Mesendoderm (in vitro differentiated cells): ENCODE data around the gene PHF19.

Experiments
- DNase-seq: peaks from one replicate; pipeline ENCODE4 v3.0.0; 2013
- H2AK5ac ChIP-seq: 2 replicates; pipeline ENCODE4 v1.6.1; 2013; ENCODE audit warnings: low read length, inconsistent platforms
- H2BK120ac ChIP-seq: 2 replicates; pipeline ENCODE4 v1.6.1; 2013; ENCODE audit warnings: low read depth, mild to moderate bottlenecking, low read length, moderate library complexity, mixed read lengths
- H2BK15ac ChIP-seq: replicated peaks from 2 replicates; pipeline ENCODE4 v1.6.1; 2013; ENCODE audit warnings: low read depth, mild to moderate bottlenecking, moderate library complexity
- H2BK5ac ChIP-seq: 2 replicates; pipeline ENCODE4 v1.6.1; 2013; ENCODE audit warnings: low read length, inconsistent platforms
- H3K18ac ChIP-seq: 2 replicates; pipeline ENCODE4 v1.6.1; 2013; ENCODE audit warnings: mild to moderate bottlenecking, low read length, mixed read lengths
- H3K23ac ChIP-seq: one replicate; pipeline ENCODE4 v1.6.1; 2013; ENCODE audit warnings: low read length
- H3K27ac ChIP-seq: 2 replicates; pipeline ENCODE4 v1.5.1; 2013; ENCODE audit warnings: low read depth, mild to moderate bottlenecking, inconsistent platforms, low read length, moderate library complexity
- H3K27me3 ChIP-seq: 2 replicates; pipeline ENCODE4 v1.6.1; 2013; ENCODE audit warnings: low read length, control low read depth, mild to moderate bottlenecking, inconsistent platforms; ENCODE audit not compliant: insufficient read depth, poor library complexity
- H3K36me3 ChIP-seq: 2 replicates; pipeline ENCODE4 v1.6.1; 2013; ENCODE audit warnings: low read length, inconsistent platforms; ENCODE audit not compliant: control insufficient read depth, insufficient read depth
- H3K4ac ChIP-seq: one replicate; pipeline ENCODE4 v1.6.1; 2013; ENCODE audit warnings: low read depth, mild to moderate bottlenecking, low read length, moderate library complexity
- H3K4me1 ChIP-seq: 2 replicates; pipeline ENCODE4 v1.6.1; 2013; ENCODE audit warnings: low read depth, low read length, inconsistent platforms; ENCODE audit not compliant: control insufficient read depth
- H3K4me2 ChIP-seq: 2 replicates; pipeline ENCODE4 v1.6.1; 2013; ENCODE audit warnings: low read length
- H3K4me3 ChIP-seq: 2 replicates; pipeline ENCODE4 v1.5.1; 2013; ENCODE audit warnings: mild to moderate bottlenecking, low read length
- H3K56ac ChIP-seq: one replicate; pipeline ENCODE4 v1.6.1; 2013; ENCODE audit warnings: low read length
- H3K79me1 ChIP-seq: 2 replicates; pipeline ENCODE4 v1.6.1; 2013; ENCODE audit warnings: low read length, inconsistent platforms
- H3K79me2 ChIP-seq: 2 replicates; pipeline ENCODE4 v1.6.1; 2013; ENCODE audit warnings: mild to moderate bottlenecking, low read length; ENCODE audit not compliant: control insufficient read depth, insufficient read depth
- H3K9ac ChIP-seq: 2 replicates; pipeline ENCODE4 v1.6.1; 2013; ENCODE audit warnings: low read length, inconsistent platforms
- H4K5ac ChIP-seq: one replicate; pipeline ENCODE4 v1.6.1; 2013; ENCODE audit warnings: low read length
- H4K8ac ChIP-seq: one replicate; pipeline ENCODE4 v1.6.1; 2013; ENCODE audit warnings: low read depth, mild to moderate bottlenecking, control low read depth, low read length, moderate library complexity
- WGBS: extraction: QIAGEN DNeasy Blood & Tissue Kit; methylation state at CpG from one replicate; pipeline ENCODE4 v1.1.7; 2013; ENCODE audit warnings: low lambda C conversion rate, missing lambda C conversion rate; ENCODE audit not compliant: insufficient coverage; ENCODE audit errors: extremely low coverage; 5-methylcytosine and 5-hydroxymethylcytosine counted together

The PHF19 gene

GRCh38 chr9:120890320-120891244, 13.6 kb upstream of the PHF19 start:
- H3K27me3 ChIP-seq, result no peaks in the 10 kb centered on the region
- no peak for DNase-seq
- no peak overlapping the region for H3K23ac ChIP-seq
- no peak overlapping the region for H3K27ac ChIP-seq
- H3K4me2 ChIP-seq, result no peak overlapping the region
- no peak overlapping the region for H3K9ac ChIP-seq
- no peak overlapping the region for H4K8ac ChIP-seq
- H2AK5ac ChIP-seq, result no peak overlapping the region
- no peak overlapping the region for H3K18ac ChIP-seq
- WGBS, result no CpG with 5 or more reads among the region's 14 CpGs
- no peaks in the 10 kb centered on the region for H3K36me3 ChIP-seq
- H3K56ac ChIP-seq, result no peak overlapping the region
- no peak overlapping the region for H2BK120ac ChIP-seq
- no peak overlapping the region for H3K4me3 ChIP-seq
- H2BK5ac ChIP-seq, result no peak overlapping the region
- no peak overlapping the region for H4K5ac ChIP-seq
- H3K79me1 ChIP-seq, result no peaks in the 10 kb centered on the region
- no peak overlapping the region for H3K4ac ChIP-seq
- H2BK15ac ChIP-seq, result no peak overlapping the region
- no peaks in the 10 kb centered on the region for H3K79me2 ChIP-seq
- no peaks in the 10 kb centered on the region for H3K4me1 ChIP-seq

GRCh38 chr9:120889606-120890271, 12.8 kb upstream of the PHF19 start:
- Histone ChIP-seq H2BK15ac (no peak overlapping the region), H2BK5ac (no peak overlapping the region), H3K18ac (no peak overlapping the region), H3K4me3 (no peak overlapping the region), H3K23ac (no peak overlapping the region), H4K5ac (no peak overlapping the region), H3K27ac (no peak overlapping the region), H3K79me1 (no peaks in the 10 kb centered on the region), H3K56ac (no peak overlapping the region), H3K79me2 (no peaks in the 10 kb centered on the region), H3K4ac (no peak overlapping the region), H3K4me2 (no peak overlapping the region), H3K9ac (no peak overlapping the region), H3K4me1 (no peaks in the 10 kb centered on the region), H2BK120ac (no peak overlapping the region), H2AK5ac (no peak overlapping the region), H3K27me3 (no peaks in the 10 kb centered on the region), H4K8ac (no peak overlapping the region), H3K36me3 (no peaks in the 10 kb centered on the region)
- DNase-seq, result no peak
- WGBS, result no CpG with 5 or more reads among the region's 1 CpG

GRCh38 chr9:120888626-120889025, 11.6 kb upstream of the PHF19 start:
- H3K79me1 ChIP-seq, result no peaks in the 10 kb centered on the region
- H3K18ac ChIP-seq, result no peak overlapping the region
- no peak overlapping the region for H3K4me3 ChIP-seq
- no peaks in the 10 kb centered on the region for H3K36me3 ChIP-seq
- H3K23ac ChIP-seq, result no peak overlapping the region
- DNase-seq, result no peak
- H3K56ac ChIP-seq, result no peak overlapping the region
- H3K4me1 ChIP-seq, result no peaks in the 10 kb centered on the region
- H2BK5ac ChIP-seq, result no peak overlapping the region
- H4K5ac ChIP-seq, result no peak overlapping the region
- H3K79me2 ChIP-seq, result no peaks in the 10 kb centered on the region
- H3K27ac ChIP-seq, result no peak overlapping the region
- H3K4me2 ChIP-seq, result no peak overlapping the region
- H3K4ac ChIP-seq, result no peak overlapping the region
- no peak overlapping the region for H2BK15ac ChIP-seq
- H2AK5ac ChIP-seq, result no peak overlapping the region
- H4K8ac ChIP-seq, result no peak overlapping the region
- H3K9ac ChIP-seq, result no peak overlapping the region
- no peak overlapping the region for H2BK120ac ChIP-seq
- H3K27me3 ChIP-seq, result no peaks in the 10 kb centered on the region

- H3K27ac ChIP-seq, result no peak overlapping the region
- no CpG with 5 or more reads among the region's 8 CpGs for WGBS
- no peak overlapping the region for H2BK120ac ChIP-seq
- H4K5ac ChIP-seq, result no peak overlapping the region
- no peak overlapping the region for H3K4me2 ChIP-seq
- H3K4ac ChIP-seq, result no peak overlapping the region
- no peak overlapping the region for H2BK5ac ChIP-seq
- no peak for DNase-seq
- H2BK15ac ChIP-seq, result no peak overlapping the region
- no peak overlapping the region for H3K4me3 ChIP-seq
- H3K18ac ChIP-seq, result no peak overlapping the region
- H3K56ac ChIP-seq, result no peak overlapping the region
- H3K36me3 ChIP-seq, result no peaks in the 10 kb centered on the region
- no peak overlapping the region for H4K8ac ChIP-seq
- no peak overlapping the region for H3K9ac ChIP-seq
- H3K23ac ChIP-seq, result no peak overlapping the region
- no peaks in the 10 kb centered on the region for H3K27me3 ChIP-seq
- no peaks in the 10 kb centered on the region for H3K4me1 ChIP-seq
- H3K79me2 ChIP-seq, result no peaks in the 10 kb centered on the region
- no peaks in the 10 kb centered on the region for H3K79me1 ChIP-seq
- H2AK5ac ChIP-seq, result no peak overlapping the region
Observed at GRCh38 chr9:120886490-120886967, 9.5 kb upstream of the PHF19 start.

- no peak overlapping the region for H3K23ac ChIP-seq
- no peaks in the 10 kb centered on the region for H3K79me2 ChIP-seq
- H3K9ac ChIP-seq, result no peak overlapping the region
- H3K27me3 ChIP-seq, result no peaks in the 10 kb centered on the region
- no peaks in the 10 kb centered on the region for H3K79me1 ChIP-seq
- H4K5ac ChIP-seq, result no peak overlapping the region
- H3K4me1 ChIP-seq, result no peaks in the 10 kb centered on the region
- DNase-seq, result no peak
- H2AK5ac ChIP-seq, result no peak overlapping the region
- no peak overlapping the region for H3K4ac ChIP-seq
- no peak overlapping the region for H3K27ac ChIP-seq
- no peak overlapping the region for H3K4me3 ChIP-seq
- H2BK5ac ChIP-seq, result no peak overlapping the region
- H3K18ac ChIP-seq, result no peak overlapping the region
- H2BK120ac ChIP-seq, result no peak overlapping the region
- H3K36me3 ChIP-seq, result no peaks in the 10 kb centered on the region
- H3K4me2 ChIP-seq, result no peak overlapping the region
- no CpG with 5 or more reads among the region's 5 CpGs for WGBS
- no peak overlapping the region for H4K8ac ChIP-seq
- H2BK15ac ChIP-seq, result no peak overlapping the region
- no peak overlapping the region for H3K56ac ChIP-seq
Observed at GRCh38 chr9:120885958-120886357, 9.0 kb upstream of the PHF19 start.
